K562 (cell line): ENCODE measurements around the gene CRYBG2. TPM values are rescaled to one million over a fixed set of nuclear protein-coding genes. Genes with fewer than 3 reads are reported as not detected.

Experiments used
- BMI1 ChIP-seq: fragments of 150-350 bp; IDR thresholded peaks from 2 replicates; pipeline ENCODE4 v1.6.1; 2014; ENCODE audit warnings: low read length
- BRCA1 ChIP-seq, 2 experiments: fragments of 450-650 bp in 1 of 2; sonication (generic) in 1 of 2; formaldehyde crosslinking in 1 of 2; IDR thresholded peaks; 2 replicates each; pipeline versions ENCODE4 v1.5.0 to v1.6.1; 2017 to 2020; ENCODE audit warnings: mild to moderate bottlenecking in 1 of 2, missing genetic modification reagents in 1 of 2
- CBFA2T3 ChIP-seq: fragments of 450-650 bp; IDR thresholded peaks from 2 replicates; pipeline ENCODE4 v1.6.1; 2017
- CBX5 ChIP-seq: IDR thresholded peaks from 2 replicates; pipeline ENCODE4 v1.6.1; 2014; ENCODE audit warnings: low read depth, borderline replicate concordance
- CCNT2 ChIP-seq: IDR thresholded peaks from 2 replicates; pipeline ENCODE4 v1.6.1; 2011; ENCODE audit warnings: borderline replicate concordance, low read depth, mild to moderate bottlenecking, moderate library complexity, mixed read lengths, low read length; ENCODE audit not compliant: insufficient read length; ENCODE audit errors: extremely low read depth
- CREB1 ChIP-seq, 2 experiments: sonication (generic) in 1 of 2; formaldehyde crosslinking in 1 of 2; IDR thresholded peaks; 2 replicates each; pipeline versions ENCODE4 v1.6.1 to v1.8.0; 2012 to 2022; ENCODE audit warnings: inconsistent platforms in 1 of 2, mild to moderate bottlenecking in 1 of 2, missing genetic modification reagents in 1 of 2, moderate library complexity in 1 of 2
- CSDE1 ChIP-seq, 2 experiments: fragments of 450-650 bp; IDR thresholded peaks; 2 replicates each; pipeline ENCODE4 v1.6.1; 2016; ENCODE audit warnings: mild to moderate bottlenecking in 1 of 2
- FOXA3 ChIP-seq, 2 experiments: fragments of 450-650 bp in 1 of 2; sonication (generic) in 1 of 2; formaldehyde crosslinking; IDR thresholded peaks in 1 of 2; conservative IDR thresholded peaks in 1 of 2; 2 replicates each; pipeline versions ENCODE4 v1.4.0 to v1.8.0; 2020 to 2022; ENCODE audit warnings: mild to moderate bottlenecking in 2 of 2, missing genetic modification reagents in 1 of 2
- FOXM1 ChIP-seq, 2 experiments: fragments of 450-650 bp in 1 of 2; sonication (generic) in 1 of 2; formaldehyde crosslinking in 1 of 2; IDR thresholded peaks; 2 replicates each; pipeline versions ENCODE4 v1.6.1 to v1.9.0; 2017 to 2022; ENCODE audit warnings: low read depth in 2 of 2, mild to moderate bottlenecking in 2 of 2, missing genetic modification reagents in 1 of 2, moderate library complexity in 1 of 2
- HMG20A ChIP-seq: fragments of 450-650 bp; formaldehyde crosslinking; conservative IDR thresholded peaks from 2 replicates; pipeline ENCODE4 v1.4.0; 2020; ENCODE audit warnings: mild to moderate bottlenecking, mixed read lengths
- HNRNPLL ChIP-seq: fragments of 200-400 bp; formaldehyde crosslinking; IDR thresholded peaks from 2 replicates; pipeline ENCODE4 v1.6.1; 2017; ENCODE audit warnings: low read length, low read depth, mild to moderate bottlenecking; ENCODE audit not compliant: poor library complexity, severe bottlenecking
- KLF1 ChIP-seq: fragments of 450-650 bp; IDR thresholded peaks from 2 replicates; pipeline ENCODE4 v1.6.1; 2016; ENCODE audit warnings: missing genetic modification characterization, missing compliant biosample characterization
- NCOA6 ChIP-seq: fragments of 450-650 bp; IDR thresholded peaks from 2 replicates; pipeline ENCODE4 v1.6.1; 2017; ENCODE audit warnings: mild to moderate bottlenecking
- NRF1 ChIP-seq, 2 experiments: fragments of 450-650 bp; IDR thresholded peaks in 1 of 2; conservative IDR thresholded peaks in 1 of 2; 2 replicates each; pipeline ENCODE4 v1.6.1; 2014; ENCODE audit warnings: mild to moderate bottlenecking in 2 of 2
- POLR2AphosphoS2 ChIP-seq: IDR thresholded peaks from 2 replicates; pipeline ENCODE4 v1.6.1; 2012; ENCODE audit warnings: low read length, improper control_type of control experiment
- RBM22 ChIP-seq: fragments of 200-400 bp; formaldehyde crosslinking; IDR thresholded peaks from 2 replicates; pipeline ENCODE4 v1.6.1; 2018; ENCODE audit warnings: low read length, low read depth; ENCODE audit not compliant: poor library complexity, severe bottlenecking
- RFX5 ChIP-seq: IDR thresholded peaks from 2 replicates; pipeline ENCODE4 v1.6.1; 2011; ENCODE audit warnings: low read depth, mild to moderate bottlenecking, improper control_type of control experiment, low read length
- SUPT5H ChIP-seq: fragments of 450-650 bp; IDR thresholded peaks from 2 replicates; pipeline ENCODE4 v1.6.1; 2016
- THRAP3 ChIP-seq: fragments of 450-650 bp; IDR thresholded peaks from 2 replicates; pipeline ENCODE4 v1.6.1; 2016; ENCODE audit warnings: mild to moderate bottlenecking, inconsistent platforms, borderline replicate concordance
- XRCC3 ChIP-seq: fragments of 450-650 bp; IDR thresholded peaks from 2 replicates; pipeline ENCODE4 v1.6.1; 2017; ENCODE audit warnings: mild to moderate bottlenecking, moderate library complexity
- ZC3H8 ChIP-seq: fragments of 450-650 bp; IDR thresholded peaks from 2 replicates; pipeline ENCODE4 v1.6.1; 2017
- ZFP91 ChIP-seq: sonication (generic); formaldehyde crosslinking; IDR thresholded peaks from 2 replicates; pipeline ENCODE4 v1.8.0; 2022; ENCODE audit warnings: mild to moderate bottlenecking, missing genetic modification reagents
- ZKSCAN3 ChIP-seq: fragments of 250-450 bp; sonication (Bioruptor Pico); IDR thresholded peaks from 2 replicates; pipeline ENCODE4 v1.4.0; 2020
- ZNF23 ChIP-seq: fragments of 250-450 bp; sonication (Bioruptor Pico); IDR thresholded peaks from 2 replicates; pipeline ENCODE4 v1.4.0; 2020; ENCODE audit warnings: mild to moderate bottlenecking
- ZNF695 ChIP-seq: fragments of 450-650 bp; formaldehyde crosslinking; IDR thresholded peaks from 2 replicates; pipeline ENCODE4 v1.4.0; 2020; ENCODE audit warnings: mild to moderate bottlenecking, moderate library complexity
- ZNF785 ChIP-seq: fragments of 250-450 bp; sonication (Bioruptor Pico); IDR thresholded peaks from 2 replicates; pipeline ENCODE4 v1.4.0; 2020; ENCODE audit warnings: mild to moderate bottlenecking
- polyA plus RNA-seq, 8 experiments: library from polyadenylated mRNA; depleted of rRNA in 4 of 8; stranded (reverse) in 5 of 8; unstranded in 3 of 8; fragments of >200 nt; fragmentation: Nextera tagmentation in 2 of 8; fragmentation: Illumina TruSeq in 1 of 8; extraction: Ambion mirVana in 2 of 8; extraction: Trizol in 1 of 8; gene quantifications; 2 replicates each; pipeline versions ENCODE4 v1.2.1 to v1.2.3, GENCODE V29; 2011 to 2014; ENCODE audit warnings: inconsistent platforms in 1 of 8, missing spikeins in 1 of 8
- total RNA-seq, 7 experiments: library from RNA; depleted of rRNA in 6 of 7; stranded (reverse); fragments of >200 nt in 6 of 7; fragmentation: Illumina TruSeq in 2 of 7; extraction: Trizol in 2 of 7; gene quantifications; 2 replicates each; pipeline versions ENCODE4 v1.2.1 to v1.2.3, GENCODE V29; 2011 to 2021; ENCODE audit warnings: low replicate concordance in 1 of 7
- TF ChIP-seq, protein P1 (sequence below): sonication (generic); formaldehyde crosslinking; IDR thresholded peaks from 2 replicates; pipeline ENCODE4 v1.8.1; 2023; ENCODE audit warnings: mild to moderate bottlenecking, missing genetic modification reagents

The CRYBG2 gene
- total and polyA plus RNA-seq, 9 of the 15 experiments (the other 6 are each of a cell fraction or from before 2014, with no cell fraction given): 0.39 to 8.5 (median 3.7) TPM

- TF ChIP-seq FOXM1 (IDR thresholded peaks at IDR 0.05; ENCODE audit: low read depth) (no peak), FOXM1 (CRISPR knock-in tag; IDR thresholded peaks at IDR 0.05; ENCODE audit: low read depth) (0 out of 2 replicates have a peak, but pooled peaks have one; percentile 80), NRF1 (conservative IDR thresholded peaks at IDR 0.05 in 1 of 2, IDR thresholded peaks at IDR 0.05 in 1 of 2) (no peak), SUPT5H (peak; percentile 59), CSDE1 (IDR thresholded peaks at IDR 0.05) (no peak), ZC3H8 (no peak), XRCC3 (no peak), KLF1 (tag) (no peak), ZFP91 (CRISPR knock-in tag) (no peak), ZNF785 (no peak), RBM22 (no peak), FOXA3 (CRISPR knock-in tag; conservative IDR thresholded peaks at IDR 0.05 in 1 of 2, IDR thresholded peaks at IDR 0.05 in 1 of 2) (peak in 1 of 2 experiments; percentile 64; a peak in 1 of 4 replicates), HMG20A (CRISPR knock-in tag) (no peak), ZKSCAN3 (CRISPR knock-in tag) (no peak), ZNF695 (CRISPR knock-in tag) (no peak), CCNT2 (no peak), BRCA1 (IDR thresholded peaks at IDR 0.05) (no peak), BRCA1 (CRISPR knock-in tag; IDR thresholded peaks at IDR 0.05) (0 out of 2 replicates have a peak, but pooled peaks have one; percentile 84), THRAP3 (no peak), POLR2AphosphoS2 (peak; percentile 55), HNRNPLL (no peak), CREB1 (IDR thresholded peaks at IDR 0.05) (no peak), CREB1 (CRISPR knock-in tag; IDR thresholded peaks at IDR 0.05) (no peak), RFX5 (no peak), NCOA6 (no peak), ZNF23 (CRISPR knock-in tag) (no peak), BMI1 (no peak), CBX5 (no peak), CBFA2T3 (no peak)
- TF ChIP-seq, protein P1, sequence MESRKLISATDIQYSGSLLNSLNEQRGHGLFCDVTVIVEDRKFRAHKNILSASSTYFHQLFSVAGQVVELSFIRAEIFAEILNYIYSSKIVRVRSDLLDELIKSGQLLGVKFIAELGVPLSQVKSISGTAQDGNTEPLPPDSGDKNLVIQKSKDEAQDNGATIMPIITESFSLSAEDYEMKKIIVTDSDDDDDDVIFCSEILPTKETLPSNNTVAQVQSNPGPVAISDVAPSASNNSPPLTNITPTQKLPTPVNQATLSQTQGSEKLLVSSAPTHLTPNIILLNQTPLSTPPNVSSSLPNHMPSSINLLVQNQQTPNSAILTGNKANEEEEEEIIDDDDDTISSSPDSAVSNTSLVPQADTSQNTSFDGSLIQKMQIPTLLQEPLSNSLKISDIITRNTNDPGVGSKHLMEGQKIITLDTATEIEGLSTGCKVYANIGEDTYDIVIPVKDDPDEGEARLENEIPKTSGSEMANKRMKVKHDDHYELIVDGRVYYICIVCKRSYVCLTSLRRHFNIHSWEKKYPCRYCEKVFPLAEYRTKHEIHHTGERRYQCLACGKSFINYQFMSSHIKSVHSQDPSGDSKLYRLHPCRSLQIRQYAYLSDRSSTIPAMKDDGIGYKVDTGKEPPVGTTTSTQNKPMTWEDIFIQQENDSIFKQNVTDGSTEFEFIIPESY (CRISPR knock-in tag): no peak
Observed at GRCh38 chr1:26281091-26281958, 72.6 kb downstream of the CRYBG2 start (continued).
